Measurements from ENCODE around the gene HSD3B7. TPM values are rescaled to one million over a fixed set of nuclear protein-coding genes. Genes with fewer than 3 reads are reported as not detected.

Gene HSD3B7
- 11.2 and 64.7 TPM in 2 replicates for total RNA-seq

GRCh38 chr16:30984669-30985400 lies at the start of gene HSD3B7:
Gene HSD3B7 (plus strand): TSS chr16:30985207. CDS start chr16:30985659, 452 bp downstream.

GRCh38 chr16:30948667-30949649 lies 36.0 kb upstream of the HSD3B7 start, which contains the start of gene ORAI3:
Gene ORAI3 (plus strand): TSS chr16:30949068. CDS start chr16:30949290, 222 bp downstream.

GRCh38 chr16:30957456-30958174 lies 27.4 kb upstream of the HSD3B7 start, which contains the start of gene SETD1A:
Gene SETD1A (plus strand): TSS chr16:30957754. CDS start chr16:30958732, 978 bp downstream.

GRCh38 chr16:31010585-31011325 lies 25.7 kb downstream of the HSD3B7 start, which contains the start of gene STX1B:
Gene STX1B (minus strand): TSS chr16:31010638. CDS start chr16:31010396, 242 bp downstream.

GRCh38 chr16:31032736-31033708 lies 48.0 kb downstream of the HSD3B7 start, which contains the start of gene STX4:
Gene STX4 (plus strand): TSS chr16:31033558. CDS start chr16:31033806, 248 bp downstream.

Other genes with a start within 250 kb of the HSD3B7 start
- gene PHKG2, start 236.8 kb upstream of the HSD3B7 start, total RNA-seq = 24.7 and 28.2 TPM in 2 replicates
- 4.8 and 5.9 TPM in 2 replicates for gene CFAP119, start 223.1 kb upstream of the HSD3B7 start, total RNA-seq
- 63.7 and 67.1 TPM in 2 replicates for gene RNF40, start 222.9 kb upstream of the HSD3B7 start, total RNA-seq
- gene ZNF629, start 198.0 kb upstream of the HSD3B7 start, total RNA-seq = 9.5 and 23.3 TPM in 2 replicates
- 60.0 and 62.7 TPM in 2 replicates for gene BCL7C, start 91.1 kb upstream of the HSD3B7 start, total RNA-seq
- gene CTF1, start 88.6 kb upstream of the HSD3B7 start, total RNA-seq = 2.8 and 6.8 TPM in 2 replicates
- gene FBXL19, start 61.6 kb upstream of the HSD3B7 start, total RNA-seq = 31.8 and 37.6 TPM in 2 replicates
- 24.4 and 95.3 TPM in 2 replicates for gene ORAI3, start 36.1 kb upstream of the HSD3B7 start, total RNA-seq
- 6.5 and 8.0 TPM in 2 replicates for gene SETD1A, start 27.5 kb upstream of the HSD3B7 start, total RNA-seq
- gene STX1B, start 25.4 kb downstream of the HSD3B7 start, total RNA-seq = 0.63 and 0.65 TPM in 2 replicates
- 20.9 and 23.1 TPM in 2 replicates for gene STX4, start 48.4 kb downstream of the HSD3B7 start, total RNA-seq
- gene ZNF668, start 89.0 kb downstream of the HSD3B7 start, total RNA-seq = 13.4 and 14.2 TPM in 2 replicates
- 12.7 and 22.7 TPM in 2 replicates for gene ZNF646, start 89.2 kb downstream of the HSD3B7 start, total RNA-seq
- 0.81 and 1.6 TPM in 2 replicates for gene PRSS53, start 103.7 kb downstream of the HSD3B7 start, total RNA-seq
- 217 and 229 TPM in 2 replicates for gene VKORC1, start 109.6 kb downstream of the HSD3B7 start, total RNA-seq
- 88.5 and 103 TPM in 2 replicates for gene BCKDK, start 123.2 kb downstream of the HSD3B7 start, total RNA-seq
- 31.8 and 47.4 TPM in 2 replicates for gene KAT8, start 132.5 kb downstream of the HSD3B7 start, total RNA-seq
- 2.6 and 13.1 TPM in 2 replicates for gene PRSS8, start 150.5 kb downstream of the HSD3B7 start, total RNA-seq
- 1.1 and 7.9 TPM in 2 replicates for gene PRSS36, start 164.9 kb downstream of the HSD3B7 start, total RNA-seq
- gene FUS, start 194.9 kb downstream of the HSD3B7 start, total RNA-seq = 43.7 and 78.9 TPM in 2 replicates
- 37.3 and 88.6 TPM in 2 replicates for gene PYCARD, start 217.6 kb downstream of the HSD3B7 start, total RNA-seq
- not detected in 2 replicates for gene TRIM72, start 228.9 kb downstream of the HSD3B7 start, total RNA-seq
- gene PYDC1, start 231.9 kb downstream of the HSD3B7 start, total RNA-seq = not detected in 2 replicates

All from mesangial cell (primary cell).